ENCODE data around the gene TRIM24.
"Not testable (repeated sequence)": the region's sequence is repeated elsewhere in the genome, so short reads cannot be mapped to it uniquely, and the experiment has no call there.

TRIM24 gene

DNA sequence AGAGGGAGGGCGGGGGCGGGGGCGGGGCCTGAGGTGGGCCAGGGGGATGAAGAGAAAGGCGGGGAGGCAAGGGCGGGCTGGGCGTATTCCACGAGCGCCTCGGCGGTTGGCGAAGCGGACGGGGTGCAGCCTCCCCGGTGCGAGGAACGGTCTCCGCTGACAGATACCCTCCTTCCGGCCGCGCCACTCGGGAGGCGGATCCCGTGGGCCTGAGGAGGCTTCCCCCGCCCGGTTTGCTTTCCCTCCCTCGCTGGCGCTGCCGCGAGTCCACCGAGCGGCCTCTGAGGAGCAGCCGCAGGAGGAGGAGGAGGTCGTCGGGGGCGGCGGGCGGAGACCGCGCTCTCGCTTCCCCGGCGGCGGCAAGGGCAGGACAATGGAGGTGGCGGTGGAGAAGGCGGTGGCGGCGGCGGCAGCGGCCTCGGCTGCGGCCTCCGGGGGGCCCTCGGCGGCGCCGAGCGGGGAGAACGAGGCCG lies at the start of gene TRIM24:
TRIM24 (plus strand) TSS at position 84 of the 473 bp plus-strand sequence; CDS start at position 374, 290 bp downstream.
- no peak for DNase-seq

DNA sequence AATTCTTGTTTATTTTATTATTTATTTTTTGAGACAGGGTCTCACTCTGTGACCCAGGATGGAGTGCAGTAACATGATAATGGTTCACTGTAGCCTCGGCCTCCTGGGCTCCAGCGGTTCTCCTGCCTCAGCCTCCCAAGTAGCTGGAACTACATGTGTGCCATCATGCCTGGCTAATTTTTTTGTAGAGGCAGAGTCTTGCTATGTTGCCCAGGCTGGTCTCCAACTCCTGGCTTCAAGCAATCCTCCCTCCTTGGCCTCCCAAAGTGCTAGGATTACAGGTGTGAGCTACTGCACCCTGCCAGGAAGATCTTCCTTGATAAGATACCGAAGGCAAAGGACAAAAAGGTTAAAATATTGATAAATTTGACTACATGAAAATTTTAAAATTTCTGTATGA lies 48.0 kb upstream of the TRIM24 start:
- not testable (repeated sequence) for DNase-seq

DNA sequence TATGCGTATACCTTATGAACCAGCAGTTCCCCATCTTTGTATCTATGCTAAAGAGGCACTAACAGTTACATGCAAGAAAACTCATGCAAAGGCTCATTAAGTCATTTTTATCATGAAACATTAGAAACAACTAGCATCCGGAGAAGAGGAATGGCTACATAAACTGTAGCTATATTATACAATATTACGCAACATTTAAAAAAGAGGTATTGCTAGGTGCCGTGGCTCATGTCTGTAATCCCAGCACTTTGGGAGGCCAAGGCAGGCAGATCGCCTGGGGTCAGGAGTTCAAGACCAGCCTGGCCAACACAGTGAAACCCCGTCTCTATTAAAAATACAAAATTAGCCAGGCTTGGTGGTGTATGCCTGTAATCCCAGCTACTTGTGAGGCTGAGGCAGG lies 47.1 kb upstream of the TRIM24 start:
- DNase-seq: not testable (repeated sequence)

DNA sequence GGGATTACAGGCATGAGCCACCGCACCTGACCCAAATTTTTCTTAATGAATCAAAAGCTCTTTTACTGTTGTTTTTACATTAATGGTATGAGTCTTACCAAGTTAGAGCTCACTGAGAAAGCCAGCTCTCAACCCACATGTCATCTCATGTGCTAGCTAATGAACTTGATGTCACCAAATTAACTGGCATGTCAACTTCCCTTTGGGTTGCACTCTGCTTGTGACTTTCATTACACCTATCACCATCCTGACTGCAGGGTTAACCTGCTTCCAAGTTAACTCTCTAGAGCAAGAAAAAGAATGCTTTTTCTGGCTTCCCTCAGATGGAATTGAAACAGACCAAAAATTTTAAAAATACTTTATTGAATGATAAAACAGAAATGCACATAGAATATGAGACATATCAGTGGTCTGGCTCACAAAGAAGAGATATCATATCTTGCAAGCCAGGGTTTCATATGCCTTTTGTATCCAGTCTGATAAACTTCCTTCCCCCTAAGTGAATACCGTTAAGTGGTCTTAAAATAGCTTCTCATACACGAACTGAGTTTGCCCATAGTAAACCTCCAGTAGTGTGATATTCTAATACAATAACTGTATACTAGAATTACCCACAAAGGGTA lies 42.9 kb upstream of the TRIM24 start:
- DNase-seq: no peak

DNA sequence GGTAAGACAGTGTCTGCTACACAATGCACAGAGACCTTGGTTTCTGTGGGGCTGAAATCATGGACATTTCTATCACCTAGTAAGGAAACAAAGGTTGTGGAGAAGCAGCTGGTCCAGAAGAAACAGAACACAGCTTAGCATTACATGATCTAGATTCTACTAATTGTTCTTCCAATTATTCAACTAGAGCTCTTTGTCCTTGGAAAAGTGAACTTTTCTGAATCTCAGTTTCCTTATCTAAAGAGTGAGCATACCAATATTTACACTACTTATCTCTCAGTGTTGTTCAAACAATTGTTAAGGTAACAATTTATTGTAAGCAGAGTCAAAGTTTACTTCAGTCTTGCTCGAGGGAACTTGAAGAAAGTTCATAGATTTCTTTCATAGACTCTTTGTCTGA lies 42.3 kb upstream of the TRIM24 start:
- DNase-seq: no peak

DNA sequence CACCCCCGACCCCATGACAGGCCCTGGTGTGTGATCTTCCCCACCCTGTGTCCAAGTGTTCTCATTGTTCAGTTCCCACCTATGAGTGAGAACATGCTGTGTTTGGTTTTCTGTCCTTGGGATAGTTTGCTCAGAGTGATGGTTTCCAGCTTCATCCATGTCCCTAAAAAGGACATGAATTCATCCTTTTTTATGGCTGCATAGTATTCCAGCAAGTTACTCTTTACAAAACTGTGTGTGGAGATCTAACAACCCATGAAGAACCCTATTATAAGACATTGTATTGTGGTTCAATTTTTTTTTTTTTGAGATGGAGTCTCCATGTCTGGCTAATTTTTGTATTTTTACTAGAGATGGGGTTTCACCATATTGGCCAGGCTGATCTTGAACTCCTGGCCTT lies 41.7 kb upstream of the TRIM24 start:
- not testable (repeated sequence) for DNase-seq

DNA sequence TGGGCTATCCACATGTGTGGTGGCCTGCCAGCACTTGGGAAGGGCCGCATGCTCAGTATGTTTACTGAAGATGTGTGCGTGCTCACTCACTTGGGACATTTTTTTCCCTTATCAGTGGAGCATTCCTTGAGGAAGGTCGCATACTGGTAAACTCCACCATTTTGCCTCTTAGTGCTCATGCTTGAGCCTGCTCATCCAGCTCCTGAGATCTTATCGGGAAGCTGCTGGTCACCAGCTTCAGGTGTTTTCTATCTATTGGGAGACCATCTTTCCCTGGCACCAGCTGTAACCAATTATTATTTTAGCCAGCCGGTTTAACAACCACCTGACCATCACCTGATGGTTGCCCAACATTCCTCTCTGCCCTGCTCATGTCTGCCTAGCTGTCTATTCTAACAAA lies 35.0 kb upstream of the TRIM24 start:
- no peak for DNase-seq

DNA sequence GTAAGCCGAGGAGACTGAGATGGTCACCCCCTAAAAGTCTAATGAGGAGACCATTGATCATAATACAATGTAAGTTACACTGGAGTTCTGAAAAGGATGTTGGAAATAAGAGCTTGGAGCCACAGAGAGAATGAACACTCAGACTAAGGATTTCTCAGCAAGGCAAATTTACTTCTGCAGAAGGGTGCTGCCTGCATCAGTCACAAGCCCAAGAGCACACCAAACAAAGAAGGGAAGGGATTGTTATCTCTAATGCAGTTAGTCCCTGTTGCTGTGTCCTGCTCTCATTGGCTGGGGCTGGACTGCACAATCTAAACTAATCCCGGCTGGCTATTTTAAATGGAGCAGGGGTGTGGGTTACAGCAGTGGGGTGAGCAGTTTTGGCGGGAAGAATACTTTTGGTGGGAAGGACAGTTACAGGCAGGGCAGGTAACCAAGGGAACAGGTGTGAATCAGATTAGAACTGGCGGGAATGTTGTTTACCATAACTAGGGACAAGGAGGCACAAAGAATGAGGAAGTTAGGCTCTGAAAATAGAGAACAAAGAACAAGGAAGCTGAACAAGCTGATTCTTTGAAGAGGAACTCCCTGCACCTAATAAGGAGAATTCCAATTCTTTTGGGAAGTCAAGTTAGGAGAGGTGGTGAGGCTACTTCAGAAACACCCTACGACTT lies 30.3 kb upstream of the TRIM24 start:
- DNase-seq: no peak

DNA sequence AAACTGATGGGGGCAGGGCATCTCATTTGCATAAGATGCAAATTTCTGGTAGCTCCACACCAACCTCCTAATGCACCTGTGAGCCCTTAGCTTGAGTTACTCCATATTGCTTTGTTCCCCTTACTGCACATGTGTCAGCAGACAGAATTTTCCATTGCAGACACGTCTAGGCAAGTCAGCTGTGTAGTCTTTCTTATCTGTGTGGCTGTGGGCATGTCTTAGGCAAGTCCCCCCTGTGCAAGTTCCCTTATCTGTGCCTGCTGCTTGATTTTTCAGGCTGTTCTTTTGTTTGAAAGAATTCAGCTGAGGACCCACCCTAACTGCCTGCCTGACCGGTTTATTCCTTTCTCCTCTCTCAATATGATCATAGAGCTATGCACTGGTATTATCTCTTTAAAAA lies 28.5 kb upstream of the TRIM24 start:
- DNase-seq: no peak

DNA sequence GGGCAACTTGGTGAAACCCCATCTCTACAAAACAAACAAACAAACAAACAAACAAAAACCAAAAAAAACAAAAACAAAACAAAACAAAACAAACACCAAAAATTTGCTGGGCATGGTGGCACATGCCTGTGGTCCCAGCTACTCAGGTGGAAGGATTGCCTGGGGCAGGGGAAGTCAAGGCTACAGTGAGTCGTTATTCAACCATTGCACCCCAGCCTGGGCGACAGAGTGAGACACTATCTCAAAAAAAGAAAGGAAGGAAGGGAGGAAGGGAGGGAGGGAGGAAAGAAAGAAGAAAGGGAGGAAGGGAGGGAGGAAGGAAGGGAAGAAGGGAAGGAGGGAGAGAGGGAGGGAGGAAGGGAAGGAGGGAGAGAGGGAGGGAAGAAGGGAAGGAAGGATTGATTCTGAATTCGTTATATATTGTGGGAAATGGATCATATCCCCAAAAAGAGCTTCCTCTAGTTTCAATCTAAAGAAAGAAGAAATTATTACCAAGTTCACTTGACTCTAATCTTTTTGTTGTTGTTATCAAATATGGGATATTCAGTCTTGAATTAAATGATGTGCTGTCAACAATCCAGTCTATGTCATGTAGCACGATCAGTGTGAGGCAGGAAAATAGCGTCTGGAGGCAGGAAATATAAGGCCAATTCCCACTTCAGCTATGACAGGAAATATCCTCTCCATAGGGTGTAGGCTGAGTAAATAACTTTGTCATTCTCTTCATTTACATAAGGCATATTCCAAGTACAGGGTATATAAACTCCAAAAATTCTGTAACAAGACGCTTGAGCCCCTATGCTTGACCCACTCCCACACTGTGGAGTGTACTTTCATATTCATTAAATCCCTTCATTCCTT lies 26.2 kb upstream of the TRIM24 start:
- DNase-seq: no peak

DNA sequence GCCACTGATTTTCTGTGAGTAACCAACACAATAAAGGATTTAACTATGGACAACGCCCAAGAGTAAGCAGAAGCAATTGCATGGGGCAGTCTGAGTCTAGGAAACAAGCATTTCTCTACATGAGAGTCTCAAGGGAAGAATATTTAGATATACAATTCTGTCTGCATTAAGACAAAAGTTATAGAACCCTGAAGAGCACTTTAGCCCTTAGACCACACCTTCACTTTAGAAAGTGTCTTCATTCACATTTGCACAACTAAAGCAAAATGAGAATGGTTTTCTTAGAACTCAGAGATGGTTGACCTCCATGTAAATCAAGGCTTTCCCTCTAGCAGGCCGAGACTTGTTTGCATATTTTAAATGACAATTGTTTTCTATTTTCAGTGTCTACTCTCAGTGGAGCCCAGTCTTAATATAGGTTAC lies 25.5 kb upstream of the TRIM24 start:
- no peak for DNase-seq

DNA sequence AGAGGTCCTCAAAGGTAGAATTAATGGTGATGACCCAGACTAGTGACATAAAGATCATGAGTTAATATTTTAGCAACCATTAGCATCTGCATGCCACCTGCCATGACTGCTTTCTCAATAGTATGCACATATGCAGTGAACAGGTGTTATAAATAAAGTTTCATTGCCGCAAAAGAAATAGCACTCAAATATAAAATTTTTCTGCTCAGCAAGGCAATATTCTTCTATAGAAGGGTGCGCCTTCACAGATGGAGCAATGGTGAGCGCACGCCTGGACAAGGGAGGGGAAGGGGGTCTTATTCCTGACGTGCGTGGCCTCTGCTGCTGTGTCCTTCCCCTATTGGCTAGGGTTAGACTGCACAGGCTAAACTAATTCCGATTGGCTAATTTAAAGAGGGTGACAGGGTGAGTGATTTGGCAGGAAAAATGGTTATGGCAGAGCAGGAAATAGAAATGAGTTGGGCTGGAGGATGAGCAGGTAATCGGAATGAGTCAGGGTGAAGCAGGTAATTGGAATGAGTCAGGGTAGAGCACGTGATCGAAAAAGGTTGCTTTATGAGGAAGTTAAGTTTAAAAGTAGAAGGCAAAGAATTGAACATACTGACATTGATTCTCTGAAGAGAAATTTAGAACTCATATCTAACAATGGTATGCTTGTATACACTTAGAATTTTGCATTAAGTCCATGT lies 24.7 kb upstream of the TRIM24 start:
- no peak for DNase-seq

DNA sequence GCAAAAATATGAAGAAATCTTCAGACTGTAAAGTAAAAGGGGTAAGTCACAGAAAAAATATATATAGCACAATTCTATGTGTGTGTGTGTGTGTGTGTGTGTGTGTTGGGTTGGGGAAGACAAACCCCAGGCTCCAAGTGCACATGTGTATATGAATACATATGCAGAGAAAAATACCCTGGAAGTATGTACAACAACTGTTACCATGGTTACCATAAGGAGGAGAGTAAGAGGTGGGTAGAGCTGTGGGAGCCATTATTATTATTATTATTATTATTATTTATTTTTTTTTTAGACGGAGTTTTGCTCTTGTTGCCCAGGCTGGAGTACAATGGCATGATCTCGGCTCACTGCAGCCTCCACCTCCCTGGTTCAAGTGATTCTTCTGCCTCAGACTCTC lies 23.7 kb upstream of the TRIM24 start:
- no peak for DNase-seq

DNA sequence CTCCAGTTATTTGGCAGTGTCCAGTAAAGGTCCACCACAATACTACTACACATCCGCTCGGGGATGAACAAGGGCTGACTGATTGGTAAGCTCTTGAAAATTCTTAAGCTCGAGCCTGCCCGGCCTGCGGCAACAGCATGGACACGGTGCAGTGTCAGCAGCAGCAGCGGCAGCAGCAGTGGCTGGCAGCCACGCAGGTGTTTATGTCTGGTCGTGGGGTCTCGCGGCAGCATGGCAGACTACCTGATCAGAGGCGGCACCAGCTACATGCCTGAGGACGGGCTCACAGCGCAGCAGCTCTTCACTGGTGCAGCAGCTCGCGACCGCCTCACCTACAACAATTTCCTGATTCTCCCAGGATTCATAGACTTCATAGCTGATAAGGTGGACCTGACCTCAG lies 19.6 kb upstream of the TRIM24 start:
- DNase-seq: no peak

DNA sequence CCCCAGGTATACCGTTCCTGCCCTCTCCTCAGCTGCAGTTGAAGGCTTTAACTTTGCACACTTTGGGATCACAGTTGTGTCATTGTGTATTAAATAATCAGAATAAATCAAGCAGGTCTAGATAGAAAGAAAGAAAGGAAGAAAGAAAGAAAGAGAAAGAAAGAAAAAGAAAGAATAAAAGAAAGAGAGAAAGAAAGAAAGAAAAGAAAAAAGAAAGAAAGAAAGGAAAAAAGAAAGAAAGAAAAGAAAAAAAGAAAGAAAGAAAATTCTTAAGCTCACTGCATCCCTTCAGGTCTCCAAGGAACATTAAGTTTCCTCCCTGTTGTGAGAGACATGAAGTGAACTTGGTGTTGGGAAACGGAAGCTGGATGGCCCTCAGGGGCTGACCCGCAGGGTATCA lies 17.2 kb upstream of the TRIM24 start:
- DNase-seq: no peak

DNA sequence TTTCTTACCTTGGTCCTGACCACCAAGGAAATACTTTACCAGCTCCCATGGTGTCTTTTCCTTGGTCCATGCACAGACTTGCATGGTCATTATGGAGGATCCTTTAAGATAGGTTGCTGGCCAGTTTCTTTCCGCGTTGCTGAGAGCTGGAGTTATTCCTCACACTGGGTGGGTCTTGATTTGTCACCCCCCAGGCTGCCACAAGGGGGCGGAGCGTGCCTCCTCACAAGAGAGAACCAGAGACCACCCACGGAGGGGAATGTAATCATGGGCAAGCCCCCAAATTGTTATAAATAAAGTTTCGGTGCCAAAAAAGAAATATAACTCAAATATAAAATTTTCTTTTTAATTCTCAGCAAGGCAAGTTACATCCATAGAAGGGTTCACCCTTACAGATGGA lies 10.5 kb upstream of the TRIM24 start:
- no peak for DNase-seq

DNA sequence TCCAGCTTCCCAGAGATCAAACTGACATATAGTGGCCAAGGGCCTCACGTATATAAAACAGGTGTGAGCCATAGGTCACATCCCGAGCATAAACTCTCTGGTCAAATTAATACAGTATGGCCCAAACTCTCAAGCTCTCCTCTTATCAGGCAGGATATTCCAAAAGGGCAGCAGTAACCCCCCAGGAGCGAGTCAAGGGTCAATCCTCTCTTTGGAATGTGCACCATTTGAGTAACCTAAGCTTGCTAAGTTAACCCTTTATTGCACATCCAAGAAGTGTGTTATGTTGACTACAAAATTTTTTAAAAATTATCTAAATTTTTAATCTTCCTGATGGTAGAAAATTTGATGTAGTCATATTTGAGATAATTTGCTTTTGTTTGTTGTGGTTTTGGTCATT lies 4.5 kb upstream of the TRIM24 start:
- no peak for DNase-seq

DNA sequence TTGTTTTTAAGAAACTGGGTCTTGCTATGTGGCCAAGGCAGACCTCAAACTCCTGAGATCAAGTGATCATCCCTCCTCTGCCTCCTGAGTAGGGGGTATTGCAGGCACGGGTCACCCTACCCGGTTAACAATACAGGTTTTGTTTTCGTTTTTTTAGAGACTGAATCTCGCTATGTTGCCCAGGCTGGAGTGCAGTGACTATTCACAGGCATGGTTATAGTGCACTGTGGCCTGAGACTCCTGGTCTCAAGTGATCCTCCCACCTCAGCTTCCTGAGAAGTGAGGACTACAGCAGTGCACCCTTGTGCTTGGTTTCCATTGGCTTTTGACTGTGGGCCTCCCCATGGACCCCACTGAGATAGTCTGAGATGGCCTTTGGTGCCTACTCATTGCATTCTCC lies 3.8 kb upstream of the TRIM24 start:
- DNase-seq: no peak

DNA sequence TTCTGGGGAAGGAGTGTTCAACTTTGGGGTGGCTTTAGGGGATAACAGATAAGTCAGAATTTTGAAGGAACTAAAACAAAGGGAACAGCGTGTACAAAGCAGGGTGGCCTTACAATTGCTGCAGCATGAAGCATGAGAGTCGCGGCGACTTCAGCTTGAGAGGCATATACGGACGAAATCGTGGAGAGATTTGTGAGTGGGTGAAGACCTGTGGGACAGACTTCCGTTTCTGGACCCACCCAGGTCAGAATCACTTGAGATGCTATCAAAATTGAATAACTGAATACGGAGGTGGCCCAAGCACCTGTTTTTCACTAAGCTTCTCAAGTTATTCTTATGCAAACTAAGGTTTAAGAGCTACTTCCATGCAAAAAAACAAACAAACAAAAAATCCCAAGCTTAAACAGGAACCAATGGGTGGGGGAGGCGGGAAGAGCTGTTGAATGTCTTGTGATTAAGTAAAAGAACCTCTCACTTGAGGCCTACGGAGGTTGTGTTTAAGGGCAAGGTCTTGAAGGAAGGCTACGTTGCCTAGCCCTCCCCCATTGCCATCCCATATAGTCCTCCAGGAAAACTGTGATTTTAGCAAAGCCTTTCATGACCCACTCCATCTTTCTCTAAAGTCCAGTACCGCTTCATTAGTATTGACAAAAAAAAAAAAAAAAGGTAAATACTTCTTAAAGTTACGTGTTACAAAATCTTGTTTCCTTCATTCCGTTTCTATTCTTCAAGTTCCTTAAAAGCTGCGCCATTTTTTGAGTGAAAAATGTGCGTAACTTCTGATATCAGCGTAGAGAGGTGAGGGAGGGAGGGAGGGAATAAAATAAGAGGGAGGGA lies 1.3 kb upstream of the TRIM24 start:
- DNase-seq: no peak

DNA sequence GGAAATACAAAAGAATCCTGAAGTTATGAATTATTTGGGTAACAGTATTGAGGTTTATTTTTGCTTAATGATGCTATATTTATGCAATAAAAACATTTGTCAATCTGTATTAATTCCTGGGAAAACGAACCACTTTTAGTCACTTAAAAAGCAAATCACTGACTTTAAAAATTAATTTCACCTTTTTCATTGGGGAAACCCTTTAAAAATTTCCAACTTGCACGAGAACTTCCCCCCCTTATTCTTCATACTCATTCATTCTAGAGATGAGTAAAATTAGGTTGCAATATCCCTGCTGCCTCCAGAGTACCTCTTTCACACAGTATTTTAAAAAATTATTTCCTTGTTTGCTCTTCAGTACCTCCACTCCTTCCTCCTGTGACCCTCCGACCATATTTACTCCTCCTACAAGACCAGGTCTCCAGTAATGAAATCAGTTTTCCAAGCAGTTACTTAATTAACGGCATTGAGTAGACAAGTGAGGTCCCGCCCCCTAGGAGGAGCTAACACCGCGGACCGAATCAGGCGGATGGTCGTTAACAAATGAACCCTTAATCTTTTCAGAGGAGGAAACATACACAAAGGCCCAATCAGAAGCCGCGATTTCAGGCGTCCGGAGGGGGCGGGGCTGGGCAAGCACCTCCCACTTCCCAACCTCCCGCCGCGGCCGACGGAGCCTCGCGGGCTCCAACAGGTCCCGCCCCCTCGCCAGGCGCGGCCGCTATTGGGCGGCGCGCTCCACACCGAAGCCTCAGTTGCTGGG lies 465 bp upstream of the TRIM24 start:
- peak; percentile 98 for DNase-seq
